Astrocyte (in vitro differentiated cells and primary cell): ENCODE data around the gene INSM1.

Source experiments
- CTCF ChIP-seq: IDR thresholded peaks from 2 replicates; pipeline ENCODE4 v1.5.1; 2011; ENCODE audit warnings: low read depth, mild to moderate bottlenecking, inconsistent platforms, low read length, moderate library complexity; ENCODE audit not compliant: insufficient read depth
- EZH2 ChIP-seq: IDR thresholded peaks from 2 replicates; pipeline ENCODE4 v1.6.1; 2012; ENCODE audit warnings: mild to moderate bottlenecking, low read length, inconsistent platforms; ENCODE audit not compliant: insufficient read depth

- TF ChIP-seq CTCF (no peak), EZH2 (no peak)
Observed at GRCh38 chr20:20393207-20394120, 25.6 kb downstream of the INSM1 start.
